ENCODE results near the gene TIMP3. TPM values are rescaled to one million over a fixed set of nuclear protein-coding genes. Genes with fewer than 3 reads are reported as not detected.

TIMP3 gene
- total RNA-seq, 1 experiment from 2014 or later: 14.1 TPM

DNA sequence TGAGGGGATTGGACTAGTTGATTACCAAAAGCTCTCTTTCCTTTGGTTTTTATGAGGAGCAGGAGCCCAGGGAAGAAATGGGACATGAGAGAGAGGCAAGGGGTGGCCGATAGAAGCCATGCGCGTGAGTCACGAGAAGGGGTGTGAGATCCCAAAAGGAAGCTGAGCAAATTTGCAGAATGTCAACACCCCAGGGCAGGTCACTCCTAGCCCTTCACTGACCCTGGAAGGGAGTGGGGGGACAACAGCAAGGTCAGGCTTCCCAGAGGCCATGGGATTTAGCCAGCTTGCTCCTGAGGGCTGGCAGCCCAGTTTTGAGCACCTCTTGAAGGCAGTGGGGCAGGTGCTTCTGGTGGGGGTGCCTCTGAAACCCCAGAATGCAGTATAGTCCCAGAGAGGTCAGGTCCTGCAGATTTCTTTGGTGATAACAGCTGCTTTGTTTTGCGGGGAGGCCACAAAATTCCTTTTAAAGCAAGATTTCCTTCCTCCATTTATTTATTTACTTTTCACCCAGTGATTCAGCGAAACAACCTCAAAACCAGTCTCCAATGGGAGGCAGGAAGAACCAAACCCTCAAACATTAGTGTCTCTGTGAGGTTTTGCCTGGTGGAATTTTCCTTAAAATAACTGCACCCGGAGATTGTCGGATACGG lies 40.1 kb upstream of the TIMP3 start:
- Histone ChIP-seq H3K4me1 (ENCODE audit: insufficient read depth, low read length, poor library complexity, severe bottlenecking) (no peaks in the 10 kb centered on the region), H3K9me3 (ENCODE audit: low read depth, low read length, poor library complexity, severe bottlenecking) (no peaks in the 10 kb centered on the region), H3K27ac (ENCODE audit: low read depth, low read length, poor library complexity, severe bottlenecking) (no peak overlapping the region), H3K36me3 (ENCODE audit: insufficient read depth, low read length, poor library complexity, severe bottlenecking) (no peaks in the 10 kb centered on the region), H3K4me3 (ENCODE audit: low read depth, low read length, poor library complexity, severe bottlenecking) (no peak overlapping the region), H3K27me3 (replicated peaks; ENCODE audit: insufficient read depth, low read depth, low read length, poor library complexity) (no peaks in the 10 kb centered on the region)
- BruUV-seq (replicated peaks): no TSS peak
- ChIA-PET POLR2A (ENCODE audit: low non-redundant PET) (no interaction called here), CTCF (no interaction called here)
- TF ChIP-seq, protein P1, sequence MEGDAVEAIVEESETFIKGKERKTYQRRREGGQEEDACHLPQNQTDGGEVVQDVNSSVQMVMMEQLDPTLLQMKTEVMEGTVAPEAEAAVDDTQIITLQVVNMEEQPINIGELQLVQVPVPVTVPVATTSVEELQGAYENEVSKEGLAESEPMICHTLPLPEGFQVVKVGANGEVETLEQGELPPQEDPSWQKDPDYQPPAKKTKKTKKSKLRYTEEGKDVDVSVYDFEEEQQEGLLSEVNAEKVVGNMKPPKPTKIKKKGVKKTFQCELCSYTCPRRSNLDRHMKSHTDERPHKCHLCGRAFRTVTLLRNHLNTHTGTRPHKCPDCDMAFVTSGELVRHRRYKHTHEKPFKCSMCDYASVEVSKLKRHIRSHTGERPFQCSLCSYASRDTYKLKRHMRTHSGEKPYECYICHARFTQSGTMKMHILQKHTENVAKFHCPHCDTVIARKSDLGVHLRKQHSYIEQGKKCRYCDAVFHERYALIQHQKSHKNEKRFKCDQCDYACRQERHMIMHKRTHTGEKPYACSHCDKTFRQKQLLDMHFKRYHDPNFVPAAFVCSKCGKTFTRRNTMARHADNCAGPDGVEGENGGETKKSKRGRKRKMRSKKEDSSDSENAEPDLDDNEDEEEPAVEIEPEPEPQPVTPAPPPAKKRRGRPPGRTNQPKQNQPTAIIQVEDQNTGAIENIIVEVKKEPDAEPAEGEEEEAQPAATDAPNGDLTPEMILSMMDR (conservative IDR thresholded peaks at IDR 0.05; ENCODE audit: low read depth, low read length): no peak
- no peak for TF ChIP-seq EZH2 (IDR thresholded peaks at IDR 0.05; ENCODE audit: borderline replicate concordance, low read depth, low read length, poor library complexity, severe bottlenecking)
- no peak for DNase-seq (ENCODE audit: low spot score)
- intact Hi-C loops (cut with micrococcal nuclease; ENCODE audit: unreplicated experiment): no loop called here

DNA sequence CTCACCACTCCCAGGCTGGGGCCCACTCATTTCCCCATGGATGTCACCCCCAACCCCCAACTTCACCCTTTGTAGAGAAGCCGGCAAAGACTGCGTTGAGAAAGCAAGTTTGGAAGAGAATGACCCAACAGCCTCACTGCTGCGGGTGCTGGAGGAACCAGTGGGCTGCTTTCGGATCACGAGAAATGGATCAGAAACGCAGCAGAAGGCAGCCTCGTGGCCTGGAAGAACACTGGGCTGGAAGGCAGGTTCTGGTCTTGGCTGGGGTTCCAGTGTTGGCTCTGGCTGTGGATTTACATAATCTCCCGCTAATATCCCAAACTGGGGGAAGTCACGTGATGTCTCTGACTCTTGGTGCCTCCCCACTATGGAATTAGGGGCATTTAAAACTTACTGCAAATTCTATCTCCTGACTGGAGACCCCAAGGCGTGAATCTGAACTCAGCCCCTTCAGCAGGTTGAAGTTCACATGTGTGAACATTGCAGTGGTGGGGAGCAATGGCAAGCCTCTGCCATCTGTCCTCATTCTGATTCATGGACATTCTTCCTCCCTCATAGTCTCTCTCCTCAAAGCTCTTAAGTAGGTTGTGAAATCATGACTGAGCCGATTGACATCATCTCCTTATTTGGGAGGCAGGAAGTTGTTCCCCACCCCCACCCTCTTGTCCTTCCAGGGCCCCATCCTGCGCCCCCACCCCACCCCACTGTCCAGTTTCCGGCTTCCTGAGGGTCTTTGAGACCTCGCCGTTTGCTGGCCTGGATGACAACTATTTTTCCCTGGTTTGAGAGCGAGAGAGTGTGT lies 37.0 kb upstream of the TIMP3 start:
- DNase-seq (ENCODE audit: low spot score): no peak
- ChIA-PET POLR2A (ENCODE audit: low non-redundant PET) (no interaction called here), CTCF (no interaction called here)
- H3K27ac ChIP-seq (ENCODE audit: low read depth, low read length, poor library complexity, severe bottlenecking): no peak overlapping the region
- BruUV-seq (replicated peaks): no TSS peak
- H3K36me3 ChIP-seq (ENCODE audit: insufficient read depth, low read length, poor library complexity, severe bottlenecking): no peaks in the 10 kb centered on the region
- intact Hi-C loops (cut with micrococcal nuclease; ENCODE audit: unreplicated experiment): no loop called here
- H3K9me3 ChIP-seq (ENCODE audit: low read depth, low read length, poor library complexity, severe bottlenecking): no peaks in the 10 kb centered on the region
- no peak overlapping the region for H3K4me3 ChIP-seq (ENCODE audit: low read depth, low read length, poor library complexity, severe bottlenecking)
- H3K4me1 ChIP-seq (ENCODE audit: insufficient read depth, low read length, poor library complexity, severe bottlenecking): no peaks in the 10 kb centered on the region
- H3K27me3 ChIP-seq (replicated peaks; ENCODE audit: insufficient read depth, low read depth, low read length, poor library complexity): no peaks in the 10 kb centered on the region
- TF ChIP-seq, protein P1 (conservative IDR thresholded peaks at IDR 0.05; ENCODE audit: low read depth, low read length): no peak
- no peak for TF ChIP-seq EZH2 (IDR thresholded peaks at IDR 0.05; ENCODE audit: borderline replicate concordance, low read depth, low read length, poor library complexity, severe bottlenecking)

DNA sequence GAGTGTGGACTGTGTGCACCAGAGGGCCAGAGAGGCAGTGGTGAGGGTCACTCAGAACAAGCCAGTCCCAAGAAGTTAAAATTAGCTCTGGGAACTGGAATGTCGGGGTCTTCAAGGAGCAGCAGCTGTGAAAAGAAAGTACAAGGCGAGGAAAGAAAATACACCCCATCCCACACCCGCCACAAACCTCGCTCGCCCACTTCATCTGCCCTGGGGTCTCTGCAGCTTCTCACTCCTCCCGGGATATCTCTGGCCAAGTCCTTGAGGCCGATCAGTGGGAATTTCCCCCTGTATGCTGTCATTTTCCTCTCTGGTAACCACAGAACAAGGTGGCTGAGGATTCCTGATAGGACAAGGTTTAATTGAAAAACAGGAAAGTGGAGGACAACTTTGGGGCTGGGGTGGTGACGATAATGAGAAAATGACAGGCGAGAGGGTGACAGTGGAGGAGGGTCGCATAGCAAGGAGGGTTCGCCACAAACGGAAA lies 36.3 kb upstream of the TIMP3 start:
- no peak overlapping the region for H3K4me3 ChIP-seq (ENCODE audit: low read depth, low read length, poor library complexity, severe bottlenecking)
- H3K4me1 ChIP-seq (ENCODE audit: insufficient read depth, low read length, poor library complexity, severe bottlenecking): no peaks in the 10 kb centered on the region
- ChIA-PET POLR2A (ENCODE audit: low non-redundant PET) (no interaction called here), CTCF (no interaction called here)
- H3K27me3 ChIP-seq (replicated peaks; ENCODE audit: insufficient read depth, low read depth, low read length, poor library complexity): no peaks in the 10 kb centered on the region
- no peaks in the 10 kb centered on the region for H3K36me3 ChIP-seq (ENCODE audit: insufficient read depth, low read length, poor library complexity, severe bottlenecking)
- DNase-seq (ENCODE audit: low spot score): no peak
- no peak for TF ChIP-seq EZH2 (IDR thresholded peaks at IDR 0.05; ENCODE audit: borderline replicate concordance, low read depth, low read length, poor library complexity, severe bottlenecking)
- TF ChIP-seq, protein P1 (conservative IDR thresholded peaks at IDR 0.05; ENCODE audit: low read depth, low read length): no peak
- intact Hi-C loops (cut with micrococcal nuclease; ENCODE audit: unreplicated experiment): no loop called here
- no peaks in the 10 kb centered on the region for H3K9me3 ChIP-seq (ENCODE audit: low read depth, low read length, poor library complexity, severe bottlenecking)
- BruUV-seq (replicated peaks): no TSS peak
- no peak overlapping the region for H3K27ac ChIP-seq (ENCODE audit: low read depth, low read length, poor library complexity, severe bottlenecking)

Data from A673 (cell line).